HL-60/S4 treated with phorbol 12-myristate 13-acetate at 8.2 ng/mL for 4 days and 3 days (cell line): ENCODE measurements around the gene TRIM17.

Experiments
- in situ Hi-C: fragments of 300-500 bp; cut with MboI; formaldehyde crosslinking; loops from 2 replicates; pipeline ENCODE4 v1.15.0; 2022; ENCODE audit warnings: low sequenced_read_pairs

TRIM17 gene

GRCh38 chr1:228358039-228358763 is 58.5 kb downstream of the TRIM17 start:
- in situ Hi-C loops = no loop called here
